NCI-H128 (cell line): ENCODE data around the gene BBIP1.
"Not testable (repeated sequence)": the region's sequence is repeated elsewhere in the genome, so short reads cannot be mapped to it uniquely, and the experiment has no call there.

Experiments used
- DNase-seq: peaks from one replicate; lab custom pipeline; 2025; ENCODE audit not compliant: unreplicated experiment; lab: John Stamatoyannopoulos, UW

Gene BBIP1

DNA sequence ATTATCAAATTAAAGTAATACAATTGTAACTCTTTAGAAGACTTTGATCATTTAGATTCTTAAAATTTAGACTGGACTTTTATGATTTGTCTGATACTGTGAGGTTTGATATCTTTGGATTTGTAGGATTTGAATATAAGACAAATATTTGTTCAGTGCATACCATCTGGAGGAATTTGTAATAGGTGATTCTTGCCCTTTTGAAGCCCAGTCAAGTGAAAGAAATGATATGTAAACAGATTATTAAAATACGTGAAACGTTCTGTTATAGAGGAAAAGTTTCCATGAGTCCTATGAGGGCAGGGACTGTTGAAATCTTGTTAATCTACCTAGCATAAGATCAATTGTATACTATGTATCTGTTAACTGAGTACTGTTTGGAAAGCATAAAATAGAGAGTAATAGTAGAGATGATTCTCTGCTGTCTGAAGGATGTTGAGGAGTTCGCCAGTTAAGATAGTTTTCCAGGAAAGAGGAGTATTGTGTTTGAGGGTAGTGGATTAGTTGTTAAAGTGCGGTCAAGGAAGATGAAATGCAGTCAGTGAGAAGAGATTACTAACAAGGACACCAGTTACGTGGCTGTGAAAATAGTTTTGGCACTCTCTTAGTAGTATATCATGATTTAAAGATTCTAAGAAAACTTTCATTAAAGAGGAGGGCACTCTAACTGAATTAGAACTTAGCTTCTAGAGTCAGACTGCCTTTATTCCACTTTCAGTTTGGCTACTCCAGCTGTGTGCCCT is 32.9 kb downstream of the BBIP1 start:
- DNase-seq, result no peak

DNA sequence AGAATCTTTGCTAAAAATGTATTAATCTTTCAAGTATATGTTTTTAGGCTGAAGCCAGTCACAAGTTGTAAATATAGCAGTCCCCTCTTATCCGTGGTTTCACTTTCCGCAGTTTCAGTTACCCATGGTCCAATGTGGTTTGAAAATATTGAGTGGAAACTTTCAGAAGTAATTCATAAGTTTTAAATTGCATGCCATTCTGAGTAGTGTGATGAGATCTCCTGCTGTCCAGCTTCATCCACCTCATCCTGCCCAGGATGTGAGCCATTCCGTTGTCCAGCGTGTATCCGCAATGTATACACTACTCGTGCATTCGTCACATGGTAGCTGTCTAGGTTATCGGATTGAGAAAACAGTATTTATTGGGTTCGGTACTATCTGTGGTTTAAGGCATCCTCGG is 35.1 kb downstream of the BBIP1 start:
- DNase-seq, result no peak

DNA sequence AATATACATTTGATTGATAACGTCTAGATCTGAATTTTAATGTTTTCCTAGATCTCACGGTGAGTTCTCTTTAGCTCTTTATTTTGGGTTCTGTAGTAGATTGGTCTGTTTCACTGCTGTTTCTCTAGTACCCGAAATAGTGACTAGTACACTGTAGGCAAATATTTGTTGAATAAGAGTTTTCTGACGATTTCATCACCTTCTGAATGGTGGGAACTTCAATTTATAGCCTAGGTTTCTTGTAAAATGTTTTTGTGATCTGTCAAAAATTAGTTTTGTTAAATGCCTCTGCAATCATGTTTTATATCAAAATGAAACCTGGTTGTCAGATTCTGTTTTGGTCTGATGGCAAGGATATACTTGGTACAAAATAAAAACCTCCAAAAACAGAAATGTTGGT is 37.1 kb downstream of the BBIP1 start:
- no peak for DNase-seq

DNA sequence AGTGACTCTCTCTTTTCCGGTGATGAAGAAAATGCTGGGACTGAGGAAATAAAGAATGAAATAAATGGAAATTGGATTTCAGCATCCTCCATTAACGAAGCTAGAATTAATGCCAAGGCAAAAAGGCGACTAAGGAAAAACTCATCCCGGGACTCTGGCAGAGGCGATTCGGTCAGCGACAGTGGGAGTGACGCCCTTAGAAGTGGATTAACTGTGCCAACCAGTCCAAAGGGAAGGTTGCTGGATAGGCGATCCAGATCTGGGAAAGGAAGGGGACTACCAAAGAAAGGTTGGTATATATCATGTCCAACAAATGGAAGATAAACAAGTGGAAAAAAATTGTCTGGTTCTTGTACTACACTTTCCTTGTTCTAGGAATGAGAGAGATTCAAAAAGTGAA is 37.7 kb downstream of the BBIP1 start:
- DNase-seq, result no peak

DNA sequence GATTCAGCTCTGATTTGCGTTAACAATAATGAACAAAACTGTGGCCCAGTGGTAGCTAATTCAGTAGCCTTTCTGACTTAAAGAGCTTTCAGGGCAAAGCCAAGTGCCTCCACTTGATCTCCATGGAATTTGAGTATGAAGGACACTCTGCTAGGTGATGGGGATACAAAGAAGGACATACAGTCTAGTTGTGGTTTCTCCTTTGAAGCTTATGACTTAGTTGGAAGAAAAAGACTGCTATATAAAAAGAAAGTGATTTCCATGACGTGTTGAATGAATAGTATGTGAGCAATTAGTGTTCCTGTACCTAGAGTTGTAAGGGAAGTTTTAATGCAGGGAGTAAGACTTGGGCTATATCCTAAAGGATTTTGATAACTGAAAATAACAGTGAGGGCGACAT is 39.0 kb downstream of the BBIP1 start:
- no peak for DNase-seq

DNA sequence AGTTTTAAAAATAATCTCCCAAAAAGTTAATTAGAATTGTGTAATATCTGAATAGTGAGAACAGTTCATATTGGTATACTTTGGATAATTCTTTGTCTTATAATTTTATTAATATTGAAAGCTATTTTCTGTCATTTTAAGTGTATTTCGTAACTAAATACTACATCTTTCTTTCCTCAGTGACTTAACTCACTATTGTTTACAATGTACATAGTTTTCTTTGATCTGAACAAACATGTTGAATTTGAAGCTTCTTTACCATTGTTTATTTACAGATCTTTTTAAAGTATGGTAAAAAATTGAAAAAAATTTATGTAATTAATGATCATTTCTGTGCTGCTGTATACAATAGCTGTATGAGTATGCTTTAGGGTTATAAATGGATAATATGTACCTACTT is 42.2 kb downstream of the BBIP1 start:
- DNase-seq, result no peak

DNA sequence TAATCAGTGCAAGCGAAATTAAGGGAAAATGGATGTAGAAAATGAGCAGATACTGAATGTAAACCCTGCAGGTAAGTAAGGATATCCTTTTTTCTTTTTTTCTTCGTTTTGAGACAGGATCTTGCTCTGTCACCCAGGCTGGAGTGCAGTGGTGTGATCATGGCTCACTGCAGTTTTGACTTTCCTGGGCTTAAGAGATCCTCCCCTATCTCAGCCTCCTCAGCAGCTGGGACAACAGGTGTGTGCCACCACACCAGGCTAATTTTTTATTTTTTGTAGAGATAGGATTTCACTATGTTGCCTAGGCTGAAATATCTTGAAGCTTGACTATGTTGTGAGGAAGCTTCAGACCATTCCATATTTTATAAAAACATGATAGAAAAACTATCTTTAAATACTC is 43.0 kb downstream of the BBIP1 start:
- DNase-seq, result no peak

DNA sequence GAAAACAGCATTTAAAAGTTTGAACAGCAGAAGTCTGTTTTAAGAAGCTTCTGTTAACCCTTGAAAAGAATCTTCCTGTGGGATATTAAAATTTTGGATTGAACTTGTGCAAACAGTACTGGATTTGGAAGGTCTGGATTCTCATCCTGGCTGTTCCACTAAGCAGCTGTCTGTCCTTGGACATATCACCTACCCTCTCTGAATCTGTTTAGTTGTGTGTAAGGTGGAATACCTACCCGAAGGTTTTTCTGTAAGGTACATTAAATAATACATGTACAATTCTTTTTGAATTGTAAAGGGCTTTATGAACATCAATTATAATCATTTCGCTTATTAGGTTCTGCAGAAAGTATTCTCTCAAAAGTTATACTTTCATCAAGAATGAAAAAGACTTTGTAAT is 45.0 kb downstream of the BBIP1 start:
- no peak for DNase-seq

DNA sequence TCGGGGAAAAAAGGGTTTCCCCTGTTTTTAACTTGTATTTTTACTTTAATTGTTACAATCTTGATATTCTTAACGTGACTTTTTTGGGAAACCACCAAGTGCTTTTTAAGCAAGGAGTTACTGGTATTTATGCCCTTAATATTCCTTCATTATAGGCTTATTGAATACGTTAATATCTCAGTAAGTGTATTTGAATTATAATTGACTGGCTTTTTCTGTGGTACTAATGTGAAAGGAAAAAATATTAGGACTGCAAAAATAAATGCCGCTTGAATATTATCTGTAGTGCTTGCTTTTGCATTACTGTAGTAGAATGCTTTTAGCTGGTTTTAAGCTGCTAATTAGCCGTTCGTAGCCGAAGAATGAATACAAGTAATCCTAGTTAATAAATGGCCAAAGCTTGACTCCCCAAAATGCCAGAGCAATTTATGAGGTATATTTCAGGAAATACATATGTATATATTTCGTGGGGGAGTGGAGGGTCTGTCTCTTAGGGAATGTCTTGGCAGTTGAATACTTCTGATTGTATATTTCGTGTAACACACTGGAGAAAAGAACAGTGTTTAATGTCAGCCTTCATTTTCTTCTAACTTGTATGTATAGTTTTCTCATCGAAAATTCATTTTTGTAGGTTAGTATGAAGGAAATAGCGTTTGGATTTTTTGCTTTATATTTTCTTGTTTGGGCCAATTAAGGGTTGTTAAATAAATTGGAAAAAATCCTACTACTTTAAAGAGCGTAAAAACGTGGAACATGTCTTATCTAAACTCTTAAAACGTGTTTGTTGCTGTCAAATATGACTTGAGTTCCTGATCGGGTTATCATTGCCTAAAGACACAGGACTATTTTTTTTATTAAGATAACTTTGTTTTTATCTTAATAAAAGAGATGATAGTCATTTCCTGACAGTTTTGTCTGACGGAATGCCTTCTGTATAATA is 45.7 kb downstream of the BBIP1 start:
- no peak for DNase-seq

DNA sequence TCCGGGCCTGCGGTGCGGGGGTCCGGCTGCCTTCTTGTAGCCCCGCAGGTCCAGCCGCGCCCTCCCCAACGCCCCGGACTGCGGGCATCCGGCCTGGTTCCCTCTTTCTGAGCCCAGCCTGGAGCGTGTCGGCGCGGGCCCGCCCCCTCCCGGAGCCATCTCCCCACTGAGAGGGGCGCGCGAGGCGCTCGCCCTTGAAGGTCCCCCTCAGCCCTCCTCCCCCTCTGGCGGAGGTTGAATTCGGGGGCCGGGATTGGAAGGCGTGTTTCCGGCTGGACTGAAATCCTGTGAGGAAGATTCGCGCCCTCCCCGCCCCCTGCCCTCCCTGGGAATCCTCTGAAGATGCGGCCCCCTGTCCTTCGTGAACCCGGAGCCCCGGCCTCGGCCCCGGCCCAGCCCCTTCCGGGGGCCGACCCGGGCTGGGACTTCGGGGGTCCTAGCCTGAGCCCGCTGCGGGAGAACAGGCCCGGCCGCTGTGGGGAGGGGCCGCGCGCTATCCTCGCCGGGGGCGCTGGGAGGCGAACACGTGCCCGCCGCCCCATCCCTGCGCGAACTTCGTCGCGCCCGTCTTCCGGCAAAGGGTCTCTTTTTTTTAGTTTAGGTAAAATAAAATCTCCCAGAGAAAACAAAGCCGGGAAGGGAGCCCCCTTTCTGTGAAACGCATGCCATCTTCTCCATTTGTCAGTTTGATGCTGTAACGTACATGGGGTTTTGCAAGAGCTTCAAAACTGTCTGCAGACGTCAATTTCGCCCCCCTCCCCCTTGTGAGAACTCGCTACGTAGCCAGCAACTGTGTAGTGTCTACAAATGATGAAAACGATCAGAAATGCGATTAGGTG is 46.6 kb downstream of the BBIP1 start:
- DNase-seq, result peak; percentile 8

DNA sequence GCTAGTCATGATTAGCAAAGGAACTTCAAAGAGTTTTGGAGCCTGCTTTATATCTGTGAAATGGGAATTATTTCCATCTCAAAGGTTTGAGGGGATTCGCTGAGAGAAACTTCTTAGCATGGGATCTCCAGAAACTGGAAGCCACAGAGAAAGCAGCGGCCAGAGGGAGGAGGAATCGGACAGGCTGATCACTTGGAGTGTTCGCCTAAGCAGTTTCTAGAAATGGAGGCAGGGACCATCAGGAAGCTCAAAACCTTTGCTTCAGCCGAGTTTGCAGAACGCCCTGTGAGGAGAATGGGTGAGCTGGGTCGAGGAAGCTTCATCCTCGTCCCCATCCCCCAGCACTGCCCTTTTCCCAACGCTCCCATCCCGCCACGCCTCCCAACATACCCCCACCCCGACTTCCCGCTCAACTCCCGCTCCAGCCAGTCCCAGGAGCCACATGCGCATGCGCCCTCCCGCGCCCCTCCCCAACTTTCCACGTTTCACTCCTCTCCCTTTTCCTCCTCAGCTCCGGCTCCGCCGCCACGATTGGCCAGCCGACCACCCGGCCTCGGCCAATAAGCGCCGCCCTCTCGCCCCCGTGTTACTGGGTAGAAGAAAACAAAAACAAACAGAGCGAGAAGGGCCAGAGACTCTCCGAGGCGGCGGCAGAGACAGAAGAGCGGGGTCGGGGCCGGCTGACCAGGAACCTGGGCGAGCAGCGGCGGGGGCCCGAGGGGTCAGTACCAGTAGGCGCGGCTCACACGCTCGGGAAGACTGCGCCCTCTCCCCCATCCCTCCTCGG is 47.5 kb downstream of the BBIP1 start, which contains the start of gene PDCD4:
Gene PDCD4, plus strand, starts transcription at position 631 of the 787 bp plus-strand sequence. CDS start 4,100 bp downstream, outside the sequence.
- peak; percentile 90 for DNase-seq

DNA sequence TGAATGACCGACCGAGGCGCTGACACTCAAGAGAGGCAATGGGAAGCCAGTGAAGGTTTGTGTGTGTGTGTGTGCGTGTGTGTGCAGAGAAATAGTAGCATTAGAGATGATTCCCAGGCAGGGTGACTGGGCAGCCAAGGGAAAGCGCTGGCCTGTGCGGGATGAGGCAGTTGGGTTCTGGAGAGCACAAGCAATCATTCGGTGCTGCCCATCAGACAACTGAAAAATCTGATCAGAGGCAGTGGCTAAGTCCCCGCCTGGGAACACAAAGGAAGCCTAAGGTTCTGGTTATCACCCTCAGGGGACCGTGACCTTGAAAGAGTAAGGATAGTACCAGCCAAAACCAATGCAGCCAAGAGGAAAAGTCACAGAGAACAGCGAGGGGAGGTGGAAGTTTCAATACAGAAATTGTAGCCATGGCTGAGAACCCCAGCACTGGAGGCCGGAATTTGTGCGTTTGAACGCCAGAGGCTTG is 48.1 kb downstream of the BBIP1 start:
- no peak for DNase-seq

DNA sequence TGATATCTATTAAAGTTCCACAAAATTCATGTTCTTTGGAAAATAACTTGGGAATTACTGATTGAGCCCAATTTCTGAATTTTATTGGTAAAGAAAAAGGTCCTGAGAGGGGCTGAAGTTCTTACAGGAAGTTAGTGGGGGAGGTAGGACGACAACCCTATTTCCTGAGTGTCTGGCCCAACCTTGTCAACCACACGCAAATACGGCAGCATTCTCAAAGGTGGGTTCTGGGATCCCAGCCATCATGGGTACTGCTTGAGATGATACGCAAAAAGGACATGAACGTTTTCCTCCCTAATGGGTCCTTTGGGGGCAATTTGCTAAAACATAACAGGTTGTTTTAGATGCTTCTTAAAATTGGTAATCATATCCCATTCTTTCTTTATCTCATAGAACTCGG is 50.0 kb downstream of the BBIP1 start:
- DNase-seq, result no peak

DNA sequence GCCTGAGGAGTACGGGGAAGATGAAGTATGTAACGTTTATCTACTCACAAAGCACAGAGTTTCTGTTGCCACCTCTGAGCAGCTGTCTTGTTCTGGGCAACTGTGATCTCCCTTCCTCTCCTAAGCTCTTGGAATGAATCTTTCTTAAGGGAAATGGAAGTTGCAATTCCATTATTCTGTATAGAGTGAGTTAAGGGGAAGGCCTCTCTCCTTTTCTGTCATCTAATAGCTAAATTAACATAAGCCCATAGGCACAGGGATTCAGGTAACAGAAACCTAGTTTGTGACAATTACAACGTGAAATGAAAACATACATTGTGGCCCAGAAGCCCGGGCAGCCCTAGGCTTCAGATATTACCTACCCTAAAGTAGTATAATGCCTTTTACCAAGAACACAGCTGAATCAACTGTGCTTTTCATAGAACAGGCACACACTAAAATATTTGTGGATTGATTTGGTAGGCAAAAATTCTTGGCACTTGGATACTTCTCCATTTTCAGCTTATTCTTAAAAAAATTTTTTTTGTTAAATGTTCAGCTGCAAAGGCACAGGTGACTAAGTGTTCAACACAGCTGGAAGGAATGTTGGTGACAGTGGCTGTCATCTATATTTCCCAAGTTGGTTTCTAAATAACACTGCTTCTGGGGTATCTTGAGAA is 51.0 kb downstream of the BBIP1 start:
- no peak for DNase-seq

DNA sequence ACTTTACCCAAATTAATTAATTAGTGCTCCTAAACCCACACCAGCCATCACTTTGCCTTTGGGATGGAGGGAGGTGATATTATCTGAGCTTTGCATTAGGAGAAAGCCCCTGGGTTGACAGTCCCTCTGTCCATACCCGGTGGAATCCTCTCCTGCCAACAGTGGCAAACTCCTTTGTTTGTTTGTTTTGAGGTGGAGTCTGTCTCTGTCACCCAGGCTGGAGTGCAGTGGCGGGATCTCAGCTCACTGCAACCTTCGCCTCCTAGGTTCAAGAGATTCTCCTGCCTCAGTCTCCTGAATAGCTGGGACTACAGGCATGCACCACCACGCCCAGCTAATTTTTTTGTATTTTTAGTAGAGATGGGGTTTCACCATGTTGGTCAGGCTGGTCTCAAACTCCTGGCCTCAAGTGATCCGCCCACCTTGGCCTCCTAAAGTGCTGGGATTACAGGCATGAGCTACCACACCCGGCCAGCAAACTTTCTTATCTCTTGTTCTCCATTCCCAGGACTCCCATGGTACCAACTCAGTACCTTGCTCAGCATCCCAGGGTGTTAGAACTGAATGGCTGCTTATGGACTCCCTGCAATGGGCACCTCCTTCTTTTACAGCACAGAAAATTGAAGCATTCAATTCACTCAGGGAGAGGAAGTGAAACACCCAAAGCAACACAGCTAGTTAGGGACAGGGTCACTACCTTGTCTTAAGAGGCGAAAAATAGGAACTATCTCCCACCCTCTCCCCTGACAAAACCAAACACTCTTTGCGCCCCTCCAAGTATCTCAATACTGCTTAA is 51.8 kb downstream of the BBIP1 start:
- DNase-seq, result not testable (repeated sequence)

DNA sequence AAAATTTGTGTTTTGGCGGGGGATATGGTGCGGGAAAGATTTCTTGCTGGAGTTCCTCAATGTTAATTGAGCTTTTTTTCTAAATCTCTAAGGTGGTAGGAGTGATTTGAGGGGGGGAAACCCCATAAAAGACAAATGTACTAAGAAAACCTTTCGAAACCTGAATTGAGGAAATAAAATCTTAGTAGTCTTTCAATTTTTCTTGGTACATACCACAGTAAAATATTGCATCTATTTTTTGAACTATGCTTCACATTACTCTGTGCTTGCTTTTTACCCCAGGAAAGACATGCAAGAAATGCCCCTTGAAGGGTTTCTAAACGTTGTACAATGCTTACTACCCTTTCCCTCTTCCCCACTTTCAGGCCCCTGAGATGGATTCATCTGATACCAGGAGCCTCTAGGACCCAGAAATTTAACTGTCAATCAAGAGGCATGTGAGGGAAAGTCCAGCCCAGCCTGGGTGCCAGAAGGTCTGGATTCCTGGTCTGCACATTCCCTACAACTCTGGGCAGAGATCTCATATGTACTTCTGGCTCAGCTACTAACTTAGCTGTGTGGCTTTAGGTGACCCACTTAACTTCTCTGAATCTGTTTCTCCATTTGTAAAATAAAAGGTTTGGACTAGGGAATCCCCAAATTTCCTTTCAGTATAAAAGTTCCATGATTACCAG is 53.0 kb downstream of the BBIP1 start:
- DNase-seq, result no peak

DNA sequence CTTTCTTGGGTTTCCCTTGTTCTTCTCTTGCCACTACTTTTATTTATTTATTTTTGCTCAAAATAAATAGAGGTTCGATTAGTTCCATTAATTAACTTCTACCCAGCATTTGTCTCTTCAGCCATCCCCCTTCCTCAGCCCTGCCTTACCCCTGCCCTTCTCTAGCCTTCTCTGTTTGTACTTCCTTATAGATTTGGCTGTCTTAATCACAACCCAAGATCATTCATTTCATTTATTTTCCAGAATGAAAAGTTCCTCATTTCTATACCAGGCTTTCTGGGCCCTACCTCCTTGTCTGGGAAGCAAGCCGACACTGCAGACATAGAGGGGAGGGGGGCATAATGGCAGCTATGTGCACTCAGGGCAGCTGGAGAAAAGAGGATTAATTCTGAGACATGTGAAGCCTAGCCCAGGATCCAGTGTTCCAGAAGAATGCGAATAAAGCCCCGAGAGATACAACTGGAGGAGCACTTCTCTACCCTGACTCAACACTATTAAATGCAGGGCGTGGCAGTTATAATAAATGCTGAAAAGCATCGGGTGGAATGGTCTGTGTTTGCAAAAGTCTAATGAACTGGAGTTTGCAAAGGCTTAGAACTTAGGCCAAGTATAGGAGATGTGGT is 53.7 kb downstream of the BBIP1 start:
- no peak for DNase-seq

DNA sequence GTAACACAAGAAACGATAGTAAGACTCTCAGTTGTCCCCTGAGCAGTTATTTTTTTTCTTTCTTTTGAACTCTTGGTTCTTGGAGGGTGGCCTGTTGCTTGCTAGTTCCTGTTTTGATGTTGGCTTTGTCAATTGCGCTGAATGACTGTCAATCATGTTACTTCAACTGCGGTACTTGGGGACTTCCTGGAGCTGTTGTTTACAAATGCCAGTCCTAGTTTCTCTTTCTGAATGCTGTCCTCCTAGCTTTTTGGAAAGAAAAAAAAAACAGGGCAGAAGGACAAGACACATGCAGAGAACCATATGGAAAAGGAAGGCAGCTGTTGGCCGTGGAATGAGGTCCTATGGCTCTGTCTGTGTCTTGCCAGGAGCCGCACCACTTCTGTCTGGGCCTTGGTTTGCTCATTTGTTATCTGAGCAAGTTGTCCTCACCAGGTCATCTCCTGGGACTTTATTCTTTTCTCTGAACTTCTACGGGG is 54.3 kb downstream of the BBIP1 start:
- DNase-seq, result no peak
